Stimulated activated CD4-positive, alpha-beta T cell treated with anti-CD3 and anti-CD28 coated beads, Interleukin-2, amount 100 ng/mL, for 24 hours (primary cell): ENCODE results near the gene DGUOK.
A peak's percentile ranks its signal among the peaks of the same experiment; 100 is the strongest.
"Not testable (repeated sequence)": the region's sequence is repeated elsewhere in the genome, so short reads cannot be mapped to it uniquely, and the experiment has no call there.

ENCODE experiments used
- DNase-seq, 2 donors: peaks; one replicate each; pipeline ENCODE4 v3.0.0-alpha.2; 2020

DGUOK gene

DNA sequence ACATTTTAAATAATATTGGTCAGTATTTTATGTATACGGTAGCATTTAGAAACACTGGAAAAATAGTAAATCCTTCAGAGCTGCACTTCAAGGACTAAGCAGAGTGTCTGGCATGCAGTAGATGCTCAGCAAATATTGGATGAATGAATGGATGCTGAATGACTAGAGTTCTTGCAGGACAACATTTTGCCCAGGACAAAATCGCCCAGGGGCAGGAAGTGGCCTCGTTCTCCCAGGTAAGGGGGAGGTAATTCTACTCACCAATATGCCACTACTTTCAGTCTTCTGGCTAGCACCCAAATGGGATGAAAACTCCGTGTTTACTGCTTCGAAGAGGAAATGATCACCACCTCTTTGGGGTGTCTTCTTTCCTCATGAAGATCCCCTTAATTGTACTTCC lies 4.0 kb upstream of the DGUOK start:
- DNase-seq = no peak

DNA sequence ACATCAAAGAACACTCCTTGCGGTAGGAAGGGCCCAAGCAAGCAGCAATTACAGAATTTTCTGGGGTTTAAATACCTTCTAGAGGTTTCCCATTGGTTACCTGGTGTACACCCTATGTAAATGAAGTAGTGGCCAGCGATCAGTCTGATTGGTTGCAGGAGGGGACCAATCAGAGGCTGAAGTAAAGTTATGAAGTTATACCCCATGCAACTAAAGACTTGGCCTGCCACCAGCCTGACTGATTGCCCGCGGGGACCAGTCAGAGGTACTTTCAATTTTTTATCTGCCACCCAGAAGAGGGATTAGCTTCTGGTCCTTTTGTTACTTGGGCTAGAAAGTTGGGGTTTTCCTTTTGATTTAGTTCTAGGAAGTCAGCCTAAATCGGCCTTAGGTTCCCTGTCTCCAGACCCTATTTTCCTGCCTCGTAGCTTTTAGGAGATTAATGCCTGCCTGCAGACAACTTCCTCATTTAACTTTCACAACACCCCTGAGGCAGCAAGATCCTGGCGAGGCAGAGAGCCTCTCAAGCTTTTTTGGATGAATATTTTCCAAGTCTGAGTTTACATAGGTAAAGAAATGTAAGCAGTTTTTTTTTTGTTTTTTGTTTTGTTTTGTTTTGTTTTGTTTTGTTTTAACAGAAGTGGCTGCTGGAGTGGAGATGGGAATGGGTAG lies 1.5 kb upstream of the DGUOK start:
- DNase-seq = no peak

DNA sequence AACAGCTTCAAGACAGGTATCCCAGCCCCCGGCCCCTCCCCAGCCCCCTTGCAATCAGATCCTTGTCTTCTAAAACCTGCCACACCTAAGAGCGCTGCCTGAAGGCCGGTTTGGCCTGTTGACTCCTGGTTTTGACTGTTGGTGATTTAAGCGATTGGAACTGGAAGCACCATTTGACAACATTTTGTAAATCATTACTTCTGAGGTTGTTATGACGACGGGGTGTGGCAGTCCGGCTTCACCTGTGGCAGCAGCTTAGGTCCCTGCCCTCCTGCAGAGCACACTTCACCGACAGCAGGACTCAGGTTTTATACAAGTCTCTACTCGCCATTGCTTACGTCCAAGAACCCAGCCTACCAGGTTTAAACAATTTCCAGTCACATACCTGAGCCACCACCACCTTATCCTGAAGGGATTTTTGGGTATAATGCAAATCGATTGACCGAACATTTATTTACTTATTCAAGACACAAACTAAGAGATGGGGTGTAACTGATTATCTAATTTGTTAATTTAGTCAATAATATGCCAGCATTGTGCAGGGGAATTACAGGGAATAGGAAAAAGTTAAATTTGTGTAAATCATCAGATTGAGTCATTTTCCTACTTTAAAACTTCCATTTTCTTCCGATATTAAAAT lies 707 bp upstream of the DGUOK start:
- DNase-seq = no peak

DNA sequence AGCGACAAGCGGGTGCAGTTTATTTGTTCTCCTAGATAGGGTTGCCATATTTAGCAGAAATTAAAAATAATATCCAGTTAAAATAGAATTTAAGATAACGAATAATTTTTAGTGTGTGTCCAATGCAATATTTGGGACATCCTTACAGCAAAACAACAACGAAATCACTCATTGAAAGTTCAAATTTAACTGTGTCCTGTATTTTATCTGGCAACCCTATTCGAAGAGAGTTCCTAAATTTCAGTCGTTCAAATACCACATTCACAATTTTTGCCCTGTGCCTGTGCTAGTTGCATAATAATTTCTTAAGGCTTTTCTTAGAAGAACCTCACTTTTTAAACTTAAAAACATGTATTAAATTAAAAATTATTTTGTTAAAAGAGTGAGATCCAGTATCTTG lies 664 bp downstream of the DGUOK start:
- DNase-seq = no peak

DNA sequence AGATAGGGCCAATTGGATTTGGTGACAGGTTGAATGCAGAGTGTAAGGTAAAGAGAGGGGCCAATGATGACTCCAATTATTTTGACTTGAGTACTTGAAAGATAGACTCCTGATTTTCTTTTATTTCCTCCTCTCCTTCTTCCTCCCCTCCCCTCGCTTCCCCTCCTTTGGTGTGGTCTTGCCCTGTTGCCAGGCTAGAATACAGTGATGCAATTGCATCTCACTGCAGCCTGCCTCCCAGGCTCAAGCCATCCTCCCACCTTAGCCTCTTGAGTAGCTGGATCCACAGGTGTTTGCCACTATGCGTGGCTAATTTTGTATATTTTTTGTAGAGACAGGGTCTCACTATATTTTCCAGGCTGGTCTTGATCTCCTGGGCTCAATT lies 2.3 kb downstream of the DGUOK start:
- DNase-seq = no peak

DNA sequence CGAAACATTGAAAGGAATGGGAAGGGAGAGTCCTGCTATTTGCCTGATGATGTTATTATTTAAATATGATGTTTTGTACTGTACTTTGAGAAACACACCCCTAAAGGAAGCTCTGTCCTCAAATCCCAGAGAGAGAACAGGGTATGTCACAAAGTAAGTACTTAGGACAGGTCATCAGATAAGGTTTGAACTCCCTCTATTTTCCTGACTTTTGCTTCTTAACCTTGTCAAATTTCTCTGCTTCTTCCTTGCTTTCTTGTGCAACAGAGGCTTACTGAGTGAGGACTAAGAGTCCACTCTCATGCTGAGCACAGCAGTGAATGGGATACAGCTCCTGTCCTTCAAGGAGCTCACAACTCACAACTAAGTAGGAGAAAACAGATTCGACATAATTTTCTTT lies 3.7 kb downstream of the DGUOK start:
- DNase-seq = no peak

DNA sequence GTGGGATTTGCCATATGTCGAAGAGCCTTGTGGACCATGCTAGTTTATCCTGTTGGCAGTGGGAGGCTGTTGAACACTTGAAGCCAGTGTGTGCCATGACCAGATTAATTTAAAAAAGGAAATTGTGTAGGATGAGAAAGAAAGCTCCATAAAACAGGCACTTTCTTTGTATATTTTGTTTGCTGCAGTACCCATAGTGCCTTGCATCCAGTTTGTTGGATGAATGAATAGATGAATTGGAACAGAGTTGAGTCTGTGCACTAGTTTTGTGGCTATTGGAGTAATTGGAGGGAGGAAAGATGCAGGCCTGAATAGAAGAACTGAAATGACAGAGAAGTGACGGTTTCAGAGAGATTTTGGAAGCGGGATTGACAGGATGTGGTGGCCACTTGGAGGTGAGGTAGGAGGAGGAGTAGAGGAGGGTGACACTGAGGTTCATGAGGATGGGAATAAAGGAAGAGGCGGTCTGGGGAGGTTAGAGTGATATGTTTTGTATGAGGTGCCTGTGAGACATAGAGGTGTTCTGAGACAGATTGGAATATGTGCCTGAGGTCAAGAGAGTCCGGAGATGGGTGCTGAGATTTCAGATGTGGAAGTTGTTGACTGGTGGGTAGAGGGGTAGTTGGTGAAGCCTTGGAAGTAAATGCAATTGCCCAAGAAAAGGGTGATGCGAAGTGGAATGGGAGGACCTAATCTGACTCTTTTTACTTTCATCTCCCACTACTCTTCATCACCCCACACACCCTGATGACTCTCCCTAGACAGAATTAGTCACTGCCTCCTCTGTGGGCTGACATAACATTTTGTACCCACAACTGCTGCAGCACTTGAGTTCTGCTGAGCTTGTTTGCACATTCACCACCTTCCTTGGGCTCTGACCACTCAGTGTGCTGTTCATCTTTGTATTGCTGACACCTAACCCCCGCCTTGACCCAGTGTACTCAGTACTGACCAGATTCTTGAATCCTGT lies 5.1 kb downstream of the DGUOK start:
- DNase-seq = peak; percentile 40 to 63

DNA sequence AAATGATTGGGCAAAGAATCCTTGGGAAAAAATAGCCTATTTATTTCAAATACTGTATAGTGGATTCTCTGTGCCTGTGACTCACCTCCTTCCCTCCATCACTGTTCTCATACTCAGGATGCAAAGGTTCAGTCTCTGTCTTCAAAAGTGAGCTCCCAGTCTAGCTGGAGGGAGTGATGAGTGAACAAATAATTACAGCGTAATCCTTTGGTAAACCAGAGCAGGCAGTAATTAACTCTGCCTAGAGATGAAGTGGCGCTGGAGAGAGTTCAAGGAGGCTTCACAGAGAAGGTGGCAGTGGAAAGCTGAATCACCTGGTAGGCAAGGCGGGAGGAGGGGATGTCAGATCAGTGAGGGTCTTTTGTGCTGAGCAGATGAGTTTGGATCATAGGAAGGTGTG lies 6.5 kb downstream of the DGUOK start:
- DNase-seq = no peak

DNA sequence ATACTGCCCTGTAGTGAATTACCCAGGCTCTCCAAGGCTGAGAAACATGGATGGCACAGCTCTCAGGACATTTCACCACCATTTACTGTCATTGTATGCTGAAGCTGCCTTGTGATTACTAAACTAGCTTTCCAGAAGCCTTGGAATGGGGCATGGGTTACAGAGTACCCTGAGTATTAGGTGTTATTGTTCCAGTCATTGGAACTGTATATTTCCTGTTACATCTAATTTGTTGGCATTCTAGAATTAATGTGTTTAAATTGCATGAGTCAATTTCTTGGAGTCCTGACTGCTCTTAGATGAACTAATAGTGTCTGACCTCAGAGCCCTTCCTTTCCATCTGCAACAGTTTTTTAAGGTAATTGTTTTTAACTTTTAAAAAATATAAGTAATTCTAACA lies 9.0 kb downstream of the DGUOK start:
- DNase-seq = no peak

DNA sequence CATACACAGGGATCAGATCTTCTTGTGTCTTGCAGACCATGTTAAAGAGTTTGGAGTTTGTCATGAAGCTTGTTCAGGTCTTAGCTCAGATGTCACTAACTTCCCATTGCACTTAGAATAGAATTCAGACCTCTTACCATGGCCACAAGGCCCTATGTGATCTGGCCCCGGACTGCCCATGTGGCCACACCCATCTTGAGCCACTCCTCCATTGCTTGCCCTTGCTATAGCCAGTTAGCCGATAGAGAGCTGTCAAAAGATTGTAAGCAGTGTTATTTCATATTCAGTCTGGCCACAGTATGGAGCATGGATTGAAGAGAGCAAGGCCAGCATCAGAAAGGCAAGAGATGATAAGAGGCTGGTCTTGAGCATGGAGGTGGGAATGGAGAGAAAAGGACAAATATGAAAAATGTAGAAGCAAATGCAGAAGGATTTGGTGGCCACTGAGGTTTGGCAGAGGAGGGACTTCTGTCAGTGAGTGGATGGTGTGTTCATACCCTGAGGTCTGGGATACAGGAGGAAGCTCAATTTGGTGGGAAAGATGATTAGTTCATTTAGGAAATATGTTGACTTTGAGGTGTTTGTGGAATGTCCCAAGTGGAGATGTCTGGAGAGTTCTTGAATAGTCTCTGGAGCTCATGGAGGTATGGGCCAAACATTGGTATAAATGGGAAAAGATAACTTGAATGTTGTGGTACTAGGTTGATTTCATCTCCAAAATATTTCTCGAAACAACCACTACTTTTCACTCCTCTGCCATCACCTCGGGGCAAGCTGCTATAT lies 10.6 kb downstream of the DGUOK start:
- no peak for DNase-seq

DNA sequence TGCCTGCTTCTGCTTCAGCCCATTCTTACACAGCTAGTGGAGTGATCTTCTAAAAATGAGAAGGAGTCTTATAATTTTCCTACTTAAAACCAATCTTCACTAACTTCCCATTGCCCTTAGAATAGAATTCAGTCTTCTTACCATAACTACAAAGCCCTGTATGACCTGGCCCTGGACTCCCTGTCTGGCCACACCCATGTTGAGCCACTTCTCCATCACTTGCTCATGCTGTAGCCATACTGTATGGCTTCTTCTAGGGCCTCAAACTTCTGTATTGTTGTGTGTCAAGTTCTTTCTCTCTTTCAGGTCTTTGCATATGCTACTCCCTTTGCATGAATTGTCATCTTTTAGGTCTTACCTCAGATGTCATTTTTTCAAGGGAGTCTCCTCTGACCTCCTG lies 11.2 kb downstream of the DGUOK start:
- no peak for DNase-seq

DNA sequence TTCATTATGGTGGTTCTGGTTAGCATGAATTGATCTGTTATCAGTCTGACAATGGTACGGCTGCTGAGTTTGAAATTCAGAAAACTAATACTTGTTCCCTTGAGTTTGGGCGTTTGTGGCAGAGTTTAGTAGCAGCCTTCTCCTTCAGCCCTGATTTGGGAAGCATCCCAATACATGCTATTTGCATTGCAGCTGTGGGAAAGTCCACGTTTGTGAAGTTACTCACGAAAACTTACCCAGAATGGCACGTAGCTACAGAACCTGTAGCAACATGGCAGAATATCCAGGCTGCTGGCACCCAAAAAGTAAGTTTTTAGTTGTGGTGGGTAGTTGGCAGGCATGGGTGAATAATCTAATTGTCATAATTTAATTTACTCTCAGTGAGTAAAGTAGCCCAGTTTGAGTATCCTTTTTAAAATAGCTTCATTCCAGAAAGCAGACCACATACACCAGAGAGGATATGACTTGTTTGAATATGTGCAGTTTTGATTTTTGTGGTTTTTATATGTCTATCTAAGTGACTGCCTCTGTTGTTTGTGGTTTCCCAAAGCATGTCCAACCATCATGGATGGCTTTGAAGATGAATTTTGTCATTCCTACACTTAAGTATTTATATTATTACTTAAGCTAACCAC lies 12.2 kb downstream of the DGUOK start:
- DNase-seq = no peak

DNA sequence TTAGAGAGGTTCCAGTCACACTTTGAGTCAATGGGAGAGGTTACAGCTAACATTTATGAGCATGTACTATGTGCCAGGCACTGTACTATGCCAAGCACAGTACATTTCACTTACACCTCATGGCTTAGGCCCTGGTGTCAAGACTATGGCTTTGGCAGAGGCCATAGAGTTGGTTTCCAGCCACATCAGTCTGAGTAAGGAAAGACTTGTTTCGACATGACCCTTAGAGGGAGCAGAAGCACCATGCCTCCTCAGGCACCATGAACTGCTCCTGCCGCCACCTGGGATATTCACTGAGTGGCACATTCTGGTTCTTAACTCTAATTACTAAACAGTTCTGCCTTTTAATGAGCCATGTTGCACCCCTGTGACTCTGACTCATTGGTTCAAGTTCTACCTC lies 12.7 kb downstream of the DGUOK start:
- no peak for DNase-seq

DNA sequence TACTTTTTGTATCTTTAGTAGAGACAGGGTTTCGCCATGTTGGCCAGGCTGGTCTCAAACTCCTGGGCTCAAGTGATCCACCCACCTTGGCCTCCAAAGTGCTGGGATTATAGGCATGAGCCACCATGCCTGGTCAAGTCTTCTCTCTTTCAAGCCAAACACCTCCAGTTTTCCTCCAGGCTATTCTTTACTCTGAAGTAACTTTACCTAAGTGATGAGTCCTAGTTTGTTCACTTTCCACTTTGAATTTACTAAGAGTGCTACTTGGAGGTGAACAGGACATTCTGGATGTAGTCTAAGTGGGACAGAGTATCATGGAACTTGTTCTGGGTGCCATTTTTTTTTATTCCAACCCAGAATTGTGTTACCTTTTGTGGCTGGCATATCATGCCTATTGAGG lies 13.4 kb downstream of the DGUOK start:
- DNase-seq = not testable (repeated sequence)

DNA sequence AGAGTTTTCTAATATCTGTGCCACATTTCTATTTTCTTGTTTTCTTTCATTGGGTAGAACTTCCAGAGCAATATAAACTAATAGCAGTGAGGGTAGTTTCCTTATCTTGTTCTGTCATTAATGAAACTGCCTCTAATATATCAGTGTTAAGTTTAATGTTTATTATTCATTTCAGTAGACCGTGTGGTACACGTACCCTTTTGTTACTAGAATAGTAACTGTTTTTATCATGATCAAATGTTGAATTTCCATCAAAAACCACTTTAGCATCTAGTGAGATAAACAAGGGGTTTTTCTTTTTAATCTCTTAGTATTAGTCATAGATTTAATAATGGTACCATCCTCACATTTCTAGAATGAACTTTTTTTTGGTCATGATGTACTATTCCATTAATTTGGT lies 16.0 kb downstream of the DGUOK start:
- no peak for DNase-seq

DNA sequence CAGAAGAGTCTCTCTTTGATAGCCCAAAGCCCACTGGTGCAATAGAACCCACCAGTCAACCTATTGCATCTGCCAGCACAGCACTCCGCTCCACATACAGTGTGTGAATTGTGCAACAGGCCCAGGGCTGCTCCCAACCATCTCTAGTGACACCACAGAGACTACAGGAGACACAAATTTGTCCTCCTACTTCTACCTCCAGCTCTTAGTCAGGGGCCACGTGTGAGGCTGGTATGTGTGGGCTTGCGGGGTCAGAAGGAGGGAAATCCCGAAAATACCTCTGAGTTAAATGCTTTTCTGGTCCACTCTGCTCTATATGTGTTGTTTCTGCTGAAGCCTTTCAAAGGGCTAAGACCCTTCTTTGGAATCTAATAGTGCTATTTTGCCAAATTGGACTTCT lies 18.0 kb downstream of the DGUOK start:
- peak; percentile 35 to 40 for DNase-seq

DNA sequence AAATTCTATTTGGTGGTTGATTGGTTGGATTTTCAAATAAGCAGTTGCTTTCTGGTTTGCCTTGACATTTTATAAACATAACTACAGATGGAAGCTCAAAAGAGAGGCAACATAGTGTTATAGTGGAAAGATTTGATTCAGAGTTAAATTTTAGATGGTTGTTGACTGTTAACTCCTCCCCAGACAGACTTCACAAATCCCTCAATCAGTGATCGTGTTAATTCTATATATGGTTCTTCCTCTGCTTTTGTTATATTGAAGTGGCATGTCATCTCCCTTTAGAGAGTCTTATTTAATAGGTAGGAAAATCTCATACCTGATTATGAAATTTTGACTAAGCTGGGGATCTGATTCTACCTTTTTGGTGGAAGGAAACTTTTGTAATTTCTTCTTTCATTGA lies 19.5 kb downstream of the DGUOK start:
- DNase-seq = no peak

DNA sequence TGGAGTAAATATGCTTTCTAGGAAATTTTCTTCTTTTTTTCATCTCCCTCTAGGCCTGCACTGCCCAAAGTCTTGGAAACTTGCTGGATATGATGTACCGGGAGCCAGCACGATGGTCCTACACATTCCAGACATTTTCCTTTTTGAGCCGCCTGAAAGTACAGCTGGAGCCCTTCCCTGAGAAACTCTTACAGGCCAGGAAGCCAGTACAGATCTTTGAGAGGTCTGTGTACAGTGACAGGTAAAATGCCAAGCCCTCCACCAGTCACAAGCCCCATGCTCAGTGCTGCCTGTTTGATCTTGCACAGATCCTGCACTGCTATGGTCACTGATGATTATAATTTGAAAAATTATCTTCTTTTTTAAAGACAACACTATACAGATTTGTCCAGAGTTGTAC lies 20.0 kb downstream of the DGUOK start:
- no peak for DNase-seq

DNA sequence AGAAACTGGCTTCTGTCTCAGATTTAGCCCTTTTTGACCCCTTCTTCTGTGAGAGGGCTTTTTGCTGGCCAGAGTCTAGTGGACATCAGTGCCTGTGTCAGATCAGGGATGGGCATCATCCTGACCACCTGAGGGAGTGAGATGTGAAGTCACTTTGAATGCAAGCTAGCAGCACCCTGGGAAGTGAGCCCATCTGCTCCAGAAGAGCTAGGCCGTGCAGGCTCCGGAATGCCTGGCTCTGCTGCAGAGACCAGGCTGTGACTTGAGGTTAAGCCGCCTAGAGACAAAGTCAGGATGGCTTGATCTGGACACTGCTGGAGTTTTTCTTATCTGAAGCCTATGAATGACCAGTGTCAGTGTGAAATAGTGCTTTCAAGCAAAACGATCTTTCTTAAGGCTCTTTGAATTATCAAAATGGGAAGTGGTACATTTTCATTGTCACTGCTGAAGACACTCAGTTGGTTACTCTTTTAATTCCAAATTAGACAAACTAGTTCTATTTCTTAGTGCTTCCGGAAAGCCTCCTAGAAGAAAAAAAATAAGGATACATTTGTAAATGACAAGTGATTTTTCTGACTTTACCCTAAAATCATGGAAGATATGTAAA lies 20.8 kb downstream of the DGUOK start:
- DNase-seq = no peak

DNA sequence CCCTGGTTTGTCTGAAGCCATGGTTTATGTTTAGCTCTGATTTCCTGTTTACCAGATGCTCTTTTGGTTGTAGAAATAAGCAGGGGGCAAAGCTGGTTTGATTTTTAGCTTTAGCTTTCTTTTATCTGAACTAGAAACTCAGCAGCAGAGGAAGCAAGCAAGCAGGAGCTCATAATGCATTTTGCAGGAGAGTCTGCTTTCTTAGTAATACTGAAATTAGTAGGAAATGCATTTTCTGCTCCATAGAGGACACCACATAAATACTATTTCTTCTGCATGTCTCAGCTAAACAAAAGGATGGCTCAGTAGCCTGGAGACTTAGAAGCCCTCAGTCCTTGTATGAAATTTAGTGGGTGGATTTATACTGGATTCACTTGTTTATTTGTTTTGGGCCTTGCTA lies 23.1 kb downstream of the DGUOK start:
- DNase-seq = no peak

DNA sequence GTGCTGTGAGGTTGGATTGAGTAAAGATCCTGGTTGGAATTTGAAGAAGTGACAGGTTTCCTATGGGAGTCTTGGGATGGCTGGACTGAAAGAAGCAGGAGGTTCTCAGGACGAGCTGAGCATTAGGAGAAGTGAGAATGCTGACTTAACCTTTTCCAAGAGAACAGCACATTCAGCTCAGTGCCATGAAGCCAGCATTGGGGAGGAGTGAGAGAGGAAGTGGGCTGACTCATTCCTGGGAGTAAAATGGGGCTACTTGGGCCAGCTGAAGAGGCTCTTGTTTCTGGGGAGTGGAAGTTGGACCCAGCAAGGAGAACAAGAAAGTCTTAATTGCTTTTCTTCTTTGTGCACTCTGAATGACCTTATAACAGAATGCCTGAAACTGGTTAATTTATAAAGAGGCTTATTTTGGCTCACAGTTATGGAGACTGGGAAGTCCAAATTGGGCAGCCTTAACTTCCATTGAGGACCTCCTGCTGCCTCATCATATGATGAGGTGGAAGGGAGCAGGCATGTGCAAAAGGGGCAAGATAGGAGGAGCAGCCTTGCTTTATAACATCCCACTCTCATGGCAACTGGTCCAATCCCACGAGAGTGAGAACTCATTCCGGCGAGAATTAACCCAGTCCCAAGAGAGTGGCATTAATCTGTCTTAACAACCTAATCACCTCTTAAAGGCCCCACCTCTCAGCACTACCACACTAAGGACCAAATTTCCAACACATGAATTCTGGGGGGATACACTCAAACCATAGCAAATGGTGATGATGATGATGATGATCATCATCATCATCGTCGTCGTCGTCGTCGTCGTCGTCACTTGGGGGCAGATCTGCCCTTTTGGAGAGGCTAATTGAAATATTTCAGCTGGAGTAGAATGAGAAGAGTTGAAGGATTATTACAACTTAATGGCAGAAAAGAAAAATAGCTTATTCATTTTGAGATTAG lies 26.1 kb downstream of the DGUOK start:
- DNase-seq = no peak
